HL-60/S4 treated with phorbol 12-myristate 13-acetate at 8.2 ng/mL for 4 days and 3 days (cell line): ENCODE measurements around the gene ANKRD2.

Source experiments
- in situ Hi-C: fragments of 300-500 bp; cut with MboI; formaldehyde crosslinking; loops from 2 replicates; pipeline ENCODE4 v1.15.0; 2022; ENCODE audit warnings: low sequenced_read_pairs

The ANKRD2 gene

DNA sequence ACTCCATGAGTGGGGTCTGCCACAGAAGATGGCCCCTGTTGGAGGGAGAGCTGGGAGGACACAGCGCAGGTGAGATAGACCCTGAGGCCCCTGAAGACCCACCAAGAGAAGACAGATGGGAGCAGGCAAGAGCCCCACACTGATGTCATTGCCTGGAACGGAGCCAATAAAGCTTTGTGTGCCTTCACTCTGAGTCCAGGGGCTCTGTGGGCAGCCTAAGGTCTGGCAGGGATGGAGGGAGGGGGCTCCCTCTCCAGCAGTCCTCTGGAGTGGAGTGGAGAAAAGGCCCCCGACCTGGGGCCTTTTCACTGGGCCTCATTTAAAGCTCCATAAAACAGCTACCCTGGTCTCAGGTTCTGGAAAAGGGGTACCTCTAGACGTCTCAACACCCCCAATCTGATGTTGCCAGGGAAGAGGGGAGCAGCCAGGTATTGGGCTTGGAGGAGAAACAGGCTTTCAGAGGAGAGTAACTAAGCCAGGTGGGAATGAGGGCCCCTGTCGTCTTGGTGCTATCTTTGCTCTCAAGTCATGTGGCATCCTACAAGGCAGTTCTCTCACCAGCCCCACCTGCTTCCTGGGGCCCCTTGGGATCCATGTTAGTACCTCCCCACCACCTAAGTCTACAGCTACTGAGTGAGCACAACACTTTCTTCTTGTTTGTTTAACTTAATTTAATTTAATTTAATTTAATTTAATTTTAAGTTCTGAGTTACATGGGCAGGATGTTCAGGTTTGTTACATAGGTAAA lies 18.3 kb downstream of the ANKRD2 start:
- in situ Hi-C loops: no loop called here

DNA sequence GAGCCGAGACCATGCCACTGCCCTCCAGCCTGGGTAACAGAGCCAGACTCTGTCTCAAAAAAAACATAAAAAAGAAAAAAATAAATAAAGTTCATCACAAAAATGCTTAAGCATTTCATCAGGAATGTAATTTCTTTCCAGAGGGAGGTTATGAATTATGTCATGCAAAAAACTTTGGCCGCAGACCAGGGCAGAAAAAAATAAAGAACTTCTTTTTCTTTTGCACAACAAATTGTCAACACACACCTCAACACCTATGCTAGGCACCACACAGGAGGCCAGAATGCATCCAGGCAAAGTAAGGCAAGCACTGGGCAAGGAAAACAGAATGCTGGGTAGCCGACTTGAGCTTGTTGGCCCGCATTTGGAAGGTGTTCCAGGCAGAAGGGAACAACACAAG lies 20.8 kb downstream of the ANKRD2 start:
- in situ Hi-C loops: no loop called here

DNA sequence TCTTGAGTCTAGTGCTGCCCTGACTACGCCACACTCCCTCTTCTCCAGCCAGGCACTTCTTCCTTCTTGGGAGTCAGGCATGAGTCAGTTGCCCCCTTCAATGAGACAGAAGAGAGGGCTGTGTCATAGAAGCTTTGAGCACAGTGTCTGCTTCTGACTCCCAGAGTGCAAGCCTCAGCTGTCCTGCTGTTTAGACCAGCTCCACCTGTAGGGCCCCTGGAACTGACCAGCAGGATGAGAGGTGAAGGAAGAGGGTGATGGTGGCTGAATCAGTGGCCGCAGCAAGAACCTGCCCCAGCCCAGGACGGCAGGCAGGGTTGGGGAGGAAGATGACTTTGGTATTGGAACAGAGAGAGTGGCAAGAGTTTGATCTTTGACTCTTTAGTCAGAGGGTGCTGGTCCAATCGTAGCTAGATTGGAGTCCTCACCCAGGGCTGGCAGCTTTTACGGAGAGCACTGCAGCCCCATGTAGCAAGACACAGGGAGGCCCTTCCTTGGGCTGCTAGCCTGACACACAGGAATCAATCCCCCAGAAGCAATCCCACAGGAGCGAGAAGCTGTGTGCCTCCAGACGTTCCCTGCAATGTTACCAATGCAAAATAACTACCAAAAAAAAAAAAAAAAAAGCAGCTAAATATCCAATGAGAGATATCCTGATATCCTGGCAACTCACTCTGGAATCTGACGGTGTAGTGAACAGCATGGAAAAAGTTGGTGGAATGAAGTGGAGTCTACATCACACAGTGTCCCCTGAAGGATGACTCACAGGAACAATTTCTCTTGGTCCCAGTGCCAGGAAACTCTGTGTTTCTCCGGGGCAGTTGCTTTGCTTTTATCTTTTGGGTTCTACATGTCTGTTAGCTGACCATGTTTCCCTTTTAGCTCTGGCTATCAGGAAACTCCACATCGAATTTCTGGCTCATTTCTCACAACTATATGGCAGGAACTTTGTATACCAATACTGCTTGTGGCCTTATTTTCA lies 23.8 kb downstream of the ANKRD2 start:
- in situ Hi-C loops: no loop called here

- in situ Hi-C loops: no loop called here
Measured at GRCh38 chr10:97597778-97598177, 25.2 kb downstream of the ANKRD2 start.

DNA sequence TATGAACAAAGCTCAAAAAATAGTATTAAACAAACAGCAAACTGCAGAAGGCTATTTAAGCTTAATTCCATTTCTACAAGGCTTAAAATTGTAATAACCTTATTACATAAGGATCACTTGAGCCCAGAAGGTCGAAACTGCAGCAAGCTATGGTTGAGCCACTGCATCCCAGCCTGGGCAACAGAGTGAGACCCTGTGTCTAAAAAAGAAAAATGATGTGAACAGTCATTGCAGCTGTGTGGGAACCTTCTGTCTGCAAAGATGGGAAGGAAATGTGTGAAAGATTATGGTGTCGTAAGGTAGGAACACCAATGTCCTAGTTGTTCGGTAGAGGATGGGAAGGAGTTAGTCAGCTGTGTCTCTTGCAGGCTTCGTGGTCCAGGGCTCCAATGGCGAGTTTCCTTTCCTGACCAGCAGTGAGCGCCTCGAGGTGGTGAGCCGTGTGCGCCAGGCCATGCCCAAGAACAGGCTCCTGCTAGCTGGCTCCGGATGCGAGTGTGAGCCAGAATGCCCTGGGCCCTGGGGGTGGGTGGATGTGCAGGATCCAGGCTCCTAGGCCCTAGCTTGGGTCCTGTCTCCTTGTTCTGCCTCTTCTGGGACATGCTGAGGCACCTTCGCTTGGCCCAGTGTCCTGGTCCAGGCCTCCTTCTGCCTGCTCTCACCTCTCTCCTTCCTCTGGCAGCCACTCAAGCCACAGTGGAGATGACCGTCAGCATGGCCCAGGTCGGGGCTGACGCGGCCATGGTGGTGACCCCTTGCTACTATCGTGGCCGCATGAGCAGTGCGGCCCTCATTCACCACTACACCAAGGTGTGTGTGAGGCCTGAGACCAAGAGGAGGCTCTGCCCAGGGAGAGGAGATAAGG lies 26.1 kb downstream of the ANKRD2 start:
- in situ Hi-C loops: no loop called here

DNA sequence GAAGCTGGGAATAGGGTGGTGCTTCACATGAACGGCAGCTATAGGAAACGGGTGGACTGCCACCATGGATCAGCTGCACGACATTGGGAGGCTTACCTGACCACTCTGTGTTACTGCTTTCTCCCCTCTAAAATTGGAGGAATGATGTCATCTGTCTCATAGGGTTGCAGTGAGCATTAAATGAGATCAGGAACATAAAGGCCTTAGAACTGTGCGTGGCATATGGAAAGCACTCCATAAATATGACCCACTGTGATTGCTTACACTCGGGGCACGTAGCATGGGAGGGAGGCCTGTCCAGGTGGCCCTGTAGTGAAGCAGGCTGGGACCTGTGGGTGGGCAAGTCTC lies 26.7 kb downstream of the ANKRD2 start:
- in situ Hi-C loops: no loop called here

- in situ Hi-C loops: no loop called here
Measured at GRCh38 chr10:97600616-97601015, 28.0 kb downstream of the ANKRD2 start.

- in situ Hi-C loops: no loop called here
Measured at GRCh38 chr10:97601268-97602215, 29.0 kb downstream of the ANKRD2 start.

DNA sequence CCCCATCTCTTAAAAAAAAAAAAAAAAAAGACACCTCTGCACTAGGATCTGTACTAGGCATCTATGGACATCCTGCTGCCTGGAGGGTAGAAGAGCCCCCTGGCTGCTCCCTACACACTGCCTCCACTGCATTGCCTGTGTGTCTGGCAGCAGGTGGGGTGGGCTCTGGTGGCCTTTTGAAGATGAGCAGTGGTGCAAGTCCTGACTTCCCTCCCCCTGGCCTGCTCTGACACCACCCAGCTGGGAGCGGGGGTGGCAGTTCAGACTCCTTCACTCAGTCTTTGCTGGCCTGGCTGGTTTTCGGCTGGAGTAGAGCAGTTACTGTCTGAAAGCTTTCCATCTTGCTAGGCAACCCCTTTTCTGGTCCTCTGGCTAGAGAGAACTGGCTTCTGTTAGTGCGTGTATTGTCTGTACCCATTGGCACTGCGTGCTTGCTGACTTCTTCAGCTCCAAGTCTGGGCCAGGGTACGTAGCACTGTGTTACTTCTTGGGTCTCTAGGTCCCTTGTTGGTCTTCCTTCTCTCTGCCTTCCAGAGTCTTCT lies 34.6 kb downstream of the ANKRD2 start:
- in situ Hi-C loops: no loop called here

DNA sequence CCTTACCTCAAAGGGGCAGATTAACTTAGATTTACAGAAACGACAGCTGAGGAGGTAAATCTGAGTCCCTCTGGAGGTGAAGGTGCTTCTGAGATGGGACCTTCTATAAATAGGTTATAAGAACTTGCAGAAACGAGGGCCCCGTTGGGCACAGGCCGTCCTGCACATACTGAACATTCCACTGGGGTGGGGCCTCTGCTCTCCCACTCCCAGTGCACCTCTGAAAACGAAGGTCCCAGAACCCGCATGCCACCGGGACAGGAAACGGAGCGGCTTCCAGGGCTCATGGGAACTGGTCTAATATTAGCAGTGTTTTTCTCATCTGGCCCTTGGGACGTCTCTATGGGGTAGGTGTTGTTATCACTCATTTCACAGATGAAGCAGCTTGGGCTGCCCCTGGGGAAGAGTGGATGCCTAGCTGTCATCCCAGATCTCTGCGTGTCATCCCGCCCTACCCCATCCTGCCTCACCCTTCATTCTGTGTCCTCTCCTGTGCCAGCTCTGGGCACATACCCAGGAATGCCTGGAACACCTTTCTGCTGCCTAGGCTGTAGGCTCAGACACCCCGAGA lies 36.5 kb downstream of the ANKRD2 start:
- in situ Hi-C loops: no loop called here

DNA sequence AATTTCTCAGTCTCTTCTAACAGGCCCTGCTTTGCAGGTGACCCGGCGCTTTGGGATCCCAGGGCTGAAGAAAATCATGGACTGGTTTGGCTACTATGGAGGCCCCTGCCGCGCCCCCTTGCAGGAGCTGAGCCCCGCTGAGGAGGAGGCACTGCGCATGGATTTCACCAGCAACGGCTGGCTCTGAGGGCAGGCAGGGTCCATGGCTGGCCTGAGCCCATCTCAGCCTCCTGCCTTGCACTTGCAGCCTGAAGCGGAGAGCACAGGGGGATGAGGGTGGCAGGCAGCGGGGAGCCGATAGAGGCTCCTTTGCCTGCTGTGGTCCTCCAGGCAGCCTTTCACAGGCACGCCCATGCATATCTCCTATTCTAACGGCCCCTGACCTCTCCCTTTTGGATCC lies 38.9 kb downstream of the ANKRD2 start:
- in situ Hi-C loops: no loop called here

DNA sequence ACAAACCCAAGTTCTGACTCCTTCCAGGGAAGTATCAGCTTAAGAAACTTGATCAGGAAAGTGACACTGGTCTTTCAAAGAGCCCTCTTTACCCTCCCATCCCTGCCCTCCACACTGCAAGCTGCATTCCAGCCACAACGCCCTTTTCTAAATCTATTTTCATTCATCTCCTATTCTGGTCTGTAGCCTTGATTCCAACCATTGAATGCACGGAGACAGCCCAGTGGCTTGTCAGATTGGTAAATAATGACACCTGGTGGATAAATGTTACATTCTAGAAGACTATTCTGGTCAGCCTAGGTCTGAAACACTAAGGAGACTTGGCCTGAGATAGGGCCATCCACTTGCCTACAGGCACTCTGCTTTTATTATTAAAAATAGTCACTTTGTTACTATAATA lies 39.8 kb downstream of the ANKRD2 start:
- in situ Hi-C loops: no loop called here

DNA sequence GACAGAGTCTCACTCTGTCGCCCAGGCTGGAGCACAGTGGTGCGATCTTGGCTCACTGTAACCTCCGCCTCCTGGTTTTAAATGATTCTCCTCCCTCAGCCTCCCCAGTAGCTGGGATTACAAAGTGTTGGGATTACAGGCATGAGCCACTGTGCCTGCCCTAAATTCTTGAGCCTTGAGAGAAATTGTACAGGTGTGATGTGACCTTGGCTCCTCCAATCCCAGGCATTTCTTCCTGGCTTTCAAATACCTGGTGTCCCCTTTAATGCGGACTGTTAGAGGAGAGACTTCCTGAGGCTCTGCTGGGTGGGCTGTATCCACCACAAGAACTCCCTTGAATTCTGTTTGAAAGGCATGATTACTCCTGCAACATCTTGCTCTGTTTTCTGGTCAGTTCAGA lies 45.7 kb downstream of the ANKRD2 start:
- in situ Hi-C loops: no loop called here

DNA sequence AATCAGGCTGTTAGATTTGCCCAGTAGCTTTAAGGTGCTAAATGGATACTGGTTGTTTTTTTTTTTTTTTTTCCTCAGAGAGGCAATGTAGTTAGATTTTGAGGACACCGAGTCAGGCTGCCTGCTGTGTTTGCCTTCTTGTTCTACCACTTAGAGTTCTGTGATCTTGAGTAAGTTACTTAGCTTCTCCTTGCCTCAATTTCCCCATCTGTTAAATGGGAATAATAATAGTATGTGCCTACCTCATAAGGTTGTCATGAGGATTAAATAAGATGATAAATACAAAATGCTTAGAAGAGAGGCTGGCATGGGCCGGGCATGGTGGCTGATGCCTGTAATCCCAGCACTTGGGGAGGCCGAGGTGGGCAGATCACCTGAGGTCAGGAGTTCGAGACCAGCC lies 46.2 kb downstream of the ANKRD2 start:
- in situ Hi-C loops: no loop called here

DNA sequence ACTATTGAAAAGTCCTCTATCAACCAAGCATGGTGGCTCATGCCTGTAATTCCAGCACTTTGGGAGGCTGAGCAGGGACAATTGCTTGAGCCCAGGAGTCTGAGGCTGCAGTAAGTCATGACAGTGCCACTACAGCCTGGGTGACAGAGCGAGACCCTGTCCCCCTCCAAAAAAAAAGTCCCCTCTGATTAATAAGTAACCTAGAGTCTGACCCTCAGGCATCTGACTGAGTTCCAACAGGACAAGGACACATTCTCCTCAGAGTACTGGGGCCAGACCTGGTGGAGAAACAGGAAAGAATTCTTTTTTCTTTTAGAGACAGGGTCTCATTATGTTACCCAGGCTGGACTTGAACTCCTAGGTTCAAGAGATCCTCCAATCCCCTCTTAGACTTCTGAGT lies 50.7 kb downstream of the ANKRD2 start:
- in situ Hi-C loops: no loop called here

DNA sequence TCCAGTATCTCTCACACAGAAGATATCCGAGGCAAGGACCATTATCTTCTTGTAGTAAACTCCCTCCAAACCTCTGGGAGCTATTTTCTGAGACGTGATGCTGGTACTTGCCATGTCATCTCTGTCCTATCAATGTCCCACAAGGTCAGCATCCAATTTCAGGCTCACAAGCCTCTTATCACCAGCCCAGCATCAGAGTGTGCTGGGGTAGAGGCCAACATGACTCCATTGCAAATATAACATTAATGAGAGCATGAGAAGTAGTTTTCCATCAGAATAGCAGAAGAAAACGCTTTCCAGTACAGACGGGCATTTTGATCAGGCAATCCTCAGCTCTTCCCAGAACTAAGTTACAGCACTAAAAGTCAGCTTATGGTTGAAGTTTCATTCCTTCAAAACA lies 55.2 kb downstream of the ANKRD2 start:
- in situ Hi-C loops: no loop called here

DNA sequence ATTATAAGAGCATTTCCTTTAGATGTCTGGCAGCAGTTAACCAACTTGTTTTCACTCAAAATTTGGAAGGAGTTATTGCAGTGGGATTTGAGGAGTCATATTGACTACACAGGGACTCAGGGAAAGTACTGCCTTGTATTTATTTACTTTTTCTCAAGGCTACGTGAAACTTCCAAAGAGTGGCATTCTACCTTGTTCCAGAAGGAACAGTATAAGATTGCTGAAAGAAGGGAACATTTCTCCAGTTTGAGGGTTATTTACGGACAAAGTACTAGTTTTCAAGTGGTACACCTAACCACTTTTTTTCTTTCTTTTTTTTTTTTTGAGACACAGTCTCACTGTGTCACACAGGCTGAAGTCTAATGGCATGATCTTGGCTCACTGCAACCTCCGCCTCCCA lies 55.6 kb downstream of the ANKRD2 start:
- in situ Hi-C loops: no loop called here

- in situ Hi-C loops: no loop called here
Measured at GRCh38 chr10:97629289-97629688, 56.7 kb downstream of the ANKRD2 start.

- in situ Hi-C loops: no loop called here
Measured at GRCh38 chr10:97631098-97631497, 58.5 kb downstream of the ANKRD2 start.
